CD14-positive monocyte (primary cell): ENCODE data around the gene PRKG2. TPM values are rescaled to one million over a fixed set of nuclear protein-coding genes. Genes with fewer than 3 reads are reported as not detected.

Source experiments
- DNase-seq, 3 donors: peaks; one replicate each; pipeline ENCODE4 v3.0.0-alpha.2; 2011 to 2022
- H2AFZ ChIP-seq: 2 replicates; pipeline ENCODE4 v1.6.0; 2012; ENCODE audit warnings: mild to moderate bottlenecking, low read depth, low read length, inconsistent platforms; ENCODE audit not compliant: insufficient read depth, poor library complexity, severe bottlenecking
- H3K27ac ChIP-seq, 2 donors: 1 replicate in 1 of 2; 2 replicates in 1 of 2; pipeline ENCODE4 v1.5.1; 2012 to 2013; ENCODE audit warnings: low read length in 2 of 2, control low read depth in 1 of 2, inconsistent platforms in 1 of 2, low read depth in 1 of 2, mild to moderate bottlenecking in 1 of 2
- H3K27me3 ChIP-seq, 2 donors: one replicate each; pipeline versions ENCODE4 v1.6.0 to v1.6.1; 2011 to 2013; ENCODE audit warnings: low read length in 2 of 2; ENCODE audit not compliant: control insufficient read depth in 2 of 2, insufficient read depth in 2 of 2
- H3K36me3 ChIP-seq, 2 donors: replicated peaks in 1 of 2; 1 replicate in 1 of 2; 2 replicates in 1 of 2; pipeline versions ENCODE4 v1.5.1 to v1.6.1; 2012 to 2013; ENCODE audit warnings: low read length in 2 of 2, control low read depth in 1 of 2, inconsistent platforms in 1 of 2, mild to moderate bottlenecking in 1 of 2; ENCODE audit not compliant: insufficient read depth in 2 of 2, control insufficient read depth in 1 of 2
- H3K4me1 ChIP-seq, 2 donors: 1 replicate in 1 of 2; 2 replicates in 1 of 2; pipeline versions ENCODE4 v1.5.1 to v1.6.1; 2012 to 2013; ENCODE audit warnings: low read length in 2 of 2, control low read depth in 1 of 2, inconsistent platforms in 1 of 2, mild to moderate bottlenecking in 1 of 2, moderate library complexity in 1 of 2; ENCODE audit not compliant: insufficient read depth in 2 of 2, control insufficient read depth in 1 of 2
- H3K4me2 ChIP-seq: replicated peaks from 2 replicates; pipeline ENCODE3; 2012; ENCODE audit warnings: low read length, moderate library complexity, mild to moderate bottlenecking; ENCODE audit not compliant: poor library complexity, severe bottlenecking; ENCODE audit errors: extremely low read depth
- H3K4me3 ChIP-seq, 3 experiments: fragments of 200-600 bp in 1 of 3; sonication (generic) in 1 of 3; replicated peaks in 1 of 3; 1 replicate in 2 of 3; 2 replicates in 1 of 3; pipeline ENCODE4 v1.5.1; 2011 to 2013; ENCODE audit warnings: low read length in 3 of 3, mild to moderate bottlenecking in 3 of 3, control low read depth in 2 of 3, low read depth in 2 of 3, inconsistent platforms in 1 of 3, moderate library complexity in 1 of 3
- H3K79me2 ChIP-seq: 2 replicates; pipeline ENCODE4 v1.6.0; 2012; ENCODE audit warnings: mild to moderate bottlenecking, control low read depth, inconsistent platforms, low read length, moderate library complexity; ENCODE audit not compliant: insufficient read depth
- H3K9ac ChIP-seq: 2 replicates; pipeline ENCODE4 v1.6.0; 2017; ENCODE audit warnings: low read length, mild to moderate bottlenecking; ENCODE audit not compliant: insufficient read depth, poor library complexity, severe bottlenecking
- H3K9me3 ChIP-seq, 2 donors: replicated peaks in 1 of 2; 1 replicate in 1 of 2; 2 replicates in 1 of 2; pipeline versions ENCODE4 v1.5.1 to v1.6.1; 2012 to 2013; ENCODE audit warnings: low read length in 2 of 2, control low read depth in 1 of 2; ENCODE audit not compliant: control insufficient read depth in 1 of 2, insufficient read depth in 1 of 2
- H4K20me1 ChIP-seq: 2 replicates; pipeline ENCODE4 v1.6.0; 2012; ENCODE audit warnings: mild to moderate bottlenecking, low read length, control low read depth, moderate library complexity; ENCODE audit not compliant: insufficient read depth
- H3K27ac Mint-ChIP-seq, 7 donors: one replicate each; pipeline ENCODE4 v1.8.0; 2020; ENCODE audit warnings: mild to moderate bottlenecking in 7 of 7, mixed read lengths in 7 of 7, moderate library complexity in 6 of 7, inconsistent platforms in 2 of 7
- H3K27me3 Mint-ChIP-seq, 3 donors: one replicate each; pipeline ENCODE4 v1.8.0; 2021 to 2022; ENCODE audit warnings: low read depth in 3 of 3, mild to moderate bottlenecking in 3 of 3, mixed read lengths in 3 of 3, moderate library complexity in 3 of 3, inconsistent platforms in 1 of 3
- H3K36me3 Mint-ChIP-seq, 2 donors: one replicate each; pipeline ENCODE4 v1.8.0; 2020; ENCODE audit warnings: mixed read lengths in 2 of 2, inconsistent platforms in 1 of 2, mild to moderate bottlenecking in 1 of 2
- H3K4me1 Mint-ChIP-seq: one replicate; pipeline ENCODE4 v1.8.0; 2020; ENCODE audit warnings: mild to moderate bottlenecking, mixed read lengths
- H3K4me3 Mint-ChIP-seq, 2 donors: one replicate each; pipeline ENCODE4 v1.8.0; 2020; ENCODE audit warnings: mild to moderate bottlenecking in 2 of 2, mixed read lengths in 2 of 2, moderate library complexity in 1 of 2
- H3K9me3 Mint-ChIP-seq, 7 donors: one replicate each; pipeline ENCODE4 v1.8.0; 2020 to 2022; ENCODE audit warnings: mixed read lengths in 7 of 7, mild to moderate bottlenecking in 6 of 7, moderate library complexity in 6 of 7, inconsistent platforms in 2 of 7
- WGBS: methylation state at CpG from one replicate; pipeline ENCODE4 v1.1.5; 2013; ENCODE audit warnings: missing lambda C conversion rate; ENCODE audit not compliant: insufficient coverage; 5-methylcytosine and 5-hydroxymethylcytosine counted together
- intact Hi-C, 2 donors: fragments of 100-400 bp; cut with micrococcal nuclease; formaldehyde crosslinking; loops; one replicate each; pipeline versions ENCODE4 v1.15.0 to v1.15.1; 2023
- polyA plus RNA-seq, 3 donors: library from polyadenylated mRNA; depleted of rRNA in 1 of 3; unstranded in 2 of 3; stranded (reverse) in 1 of 3; fragments of 300-500 nt in 2 of 3; fragments of >200 nt in 1 of 3; fragmentation: Illumina TruSeq in 2 of 3; gene quantifications; 1 replicate in 2 of 3; 2 replicates in 1 of 3; pipeline ENCODE4 v1.2.3, GENCODE V29; 2012 to 2021
- TF ChIP-seq, protein P1 (sequence below): fragments of 200-600 bp; IDR thresholded peaks from one replicate; pipeline ENCODE4 v1.8.0; 2022; ENCODE audit warnings: antibody characterized with exemption, mild to moderate bottlenecking

PRKG2 gene
- polyA plus RNA-seq, 3 donors, result 0.10 TPM; not detected in 2

DNA sequence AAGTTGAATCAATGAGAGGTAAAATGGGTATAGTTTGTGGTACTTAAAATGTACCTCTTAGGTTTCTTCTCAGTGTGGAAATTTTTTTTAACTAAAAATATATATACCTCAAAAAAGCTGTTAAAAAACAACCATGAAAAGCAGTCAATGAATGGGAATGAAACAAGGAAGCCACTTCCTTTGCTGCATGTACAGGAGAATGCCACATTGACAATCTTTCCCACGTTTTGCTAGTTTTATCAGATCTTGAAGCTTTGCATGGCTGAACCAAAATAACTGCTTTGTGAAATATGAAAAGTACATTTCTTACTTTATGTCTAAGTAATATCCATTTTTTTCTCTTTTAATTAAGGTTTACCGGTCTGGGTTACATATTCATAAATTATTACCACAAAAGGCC is 71.8 kb downstream of the PRKG2 start:
- no peak overlapping the region for H3K27ac ChIP-seq
- intact Hi-C loops, result no loop called here
- WGBS, result no CpG with 5 or more reads among the region's 2 CpGs
- H3K4me3 ChIP-seq, result no peak overlapping the region
- no peaks in the 10 kb centered on the region for H3K27me3 ChIP-seq
- Mint-ChIP-seq H3K9me3 (peaks cover 0 to 1% (median 0%) of the 10 kb centered on the region in 7 donors), H3K4me1 (peaks cover 5% of the 10 kb centered on the region), H3K4me3 (no peak overlapping the region), H3K27ac (no peak overlapping the region), H3K36me3 (no peaks in the 10 kb centered on the region), H3K27me3 (no peaks in the 10 kb centered on the region)
- H3K9me3 ChIP-seq, result no peaks in the 10 kb centered on the region
- no peak overlapping the region for H2AFZ ChIP-seq
- no peak overlapping the region for H3K4me2 ChIP-seq
- H3K9ac ChIP-seq, result no peak overlapping the region
- H3K4me1 ChIP-seq, result peaks cover 0 to 3% of the 10 kb centered on the region in 2 donors
- H4K20me1 ChIP-seq, result no peaks in the 10 kb centered on the region
- H3K36me3 ChIP-seq, result no peaks in the 10 kb centered on the region
- no peak for DNase-seq
- TF ChIP-seq, protein P1, sequence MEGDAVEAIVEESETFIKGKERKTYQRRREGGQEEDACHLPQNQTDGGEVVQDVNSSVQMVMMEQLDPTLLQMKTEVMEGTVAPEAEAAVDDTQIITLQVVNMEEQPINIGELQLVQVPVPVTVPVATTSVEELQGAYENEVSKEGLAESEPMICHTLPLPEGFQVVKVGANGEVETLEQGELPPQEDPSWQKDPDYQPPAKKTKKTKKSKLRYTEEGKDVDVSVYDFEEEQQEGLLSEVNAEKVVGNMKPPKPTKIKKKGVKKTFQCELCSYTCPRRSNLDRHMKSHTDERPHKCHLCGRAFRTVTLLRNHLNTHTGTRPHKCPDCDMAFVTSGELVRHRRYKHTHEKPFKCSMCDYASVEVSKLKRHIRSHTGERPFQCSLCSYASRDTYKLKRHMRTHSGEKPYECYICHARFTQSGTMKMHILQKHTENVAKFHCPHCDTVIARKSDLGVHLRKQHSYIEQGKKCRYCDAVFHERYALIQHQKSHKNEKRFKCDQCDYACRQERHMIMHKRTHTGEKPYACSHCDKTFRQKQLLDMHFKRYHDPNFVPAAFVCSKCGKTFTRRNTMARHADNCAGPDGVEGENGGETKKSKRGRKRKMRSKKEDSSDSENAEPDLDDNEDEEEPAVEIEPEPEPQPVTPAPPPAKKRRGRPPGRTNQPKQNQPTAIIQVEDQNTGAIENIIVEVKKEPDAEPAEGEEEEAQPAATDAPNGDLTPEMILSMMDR, result no peak
- no peaks in the 10 kb centered on the region for H3K79me2 ChIP-seq

DNA sequence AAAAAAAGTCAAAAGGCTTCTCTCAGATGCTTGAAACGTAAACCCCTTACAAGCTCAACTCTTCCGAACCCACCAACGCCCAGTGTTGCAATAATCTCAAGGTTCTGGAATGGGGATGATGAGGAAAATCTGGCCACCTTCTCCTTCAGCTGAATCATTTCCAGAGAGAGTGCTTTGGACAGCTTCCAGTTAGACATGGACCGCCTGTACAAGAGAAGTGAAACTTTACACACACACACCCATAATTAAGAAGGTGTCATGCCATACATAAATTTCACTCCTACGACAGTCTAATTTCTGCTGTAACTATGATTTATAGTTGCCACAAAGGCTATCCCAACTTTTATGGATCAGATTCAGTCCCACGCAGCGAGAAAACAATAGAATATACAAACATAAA is 72.3 kb downstream of the PRKG2 start:
- Histone ChIP-seq H3K27me3 (no peaks in the 10 kb centered on the region), H3K27ac (no peak overlapping the region), H3K79me2 (no peaks in the 10 kb centered on the region), H3K9ac (no peak overlapping the region), H3K4me1 (peaks cover 0 to 3% of the 10 kb centered on the region in 2 donors), H4K20me1 (no peaks in the 10 kb centered on the region), H3K4me2 (no peak overlapping the region), H2AFZ (no peak overlapping the region), H3K4me3 (no peak overlapping the region), H3K36me3 (no peaks in the 10 kb centered on the region), H3K9me3 (no peaks in the 10 kb centered on the region)
- peaks cover 5% of the 10 kb centered on the region for H3K4me1 Mint-ChIP-seq
- TF ChIP-seq, protein P1, result no peak
- no peak overlapping the region for H3K4me3 Mint-ChIP-seq
- H3K27ac Mint-ChIP-seq, result no peak overlapping the region
- no peaks in the 10 kb centered on the region for H3K27me3 Mint-ChIP-seq
- H3K36me3 Mint-ChIP-seq, result no peaks in the 10 kb centered on the region
- intact Hi-C loops, result no loop called here
- DNase-seq, result no peak
- peaks cover 0 to 1% (median 0%) of the 10 kb centered on the region in 7 donors for H3K9me3 Mint-ChIP-seq
- 0% methylated on average over 2 of the region's 7 CpGs for WGBS
